ENCODE data around the gene VWA3A.
"Not testable (repeated sequence)": the region's sequence is repeated elsewhere in the genome, so short reads cannot be mapped to it uniquely, and the experiment has no call there.

VWA3A gene, protein sequence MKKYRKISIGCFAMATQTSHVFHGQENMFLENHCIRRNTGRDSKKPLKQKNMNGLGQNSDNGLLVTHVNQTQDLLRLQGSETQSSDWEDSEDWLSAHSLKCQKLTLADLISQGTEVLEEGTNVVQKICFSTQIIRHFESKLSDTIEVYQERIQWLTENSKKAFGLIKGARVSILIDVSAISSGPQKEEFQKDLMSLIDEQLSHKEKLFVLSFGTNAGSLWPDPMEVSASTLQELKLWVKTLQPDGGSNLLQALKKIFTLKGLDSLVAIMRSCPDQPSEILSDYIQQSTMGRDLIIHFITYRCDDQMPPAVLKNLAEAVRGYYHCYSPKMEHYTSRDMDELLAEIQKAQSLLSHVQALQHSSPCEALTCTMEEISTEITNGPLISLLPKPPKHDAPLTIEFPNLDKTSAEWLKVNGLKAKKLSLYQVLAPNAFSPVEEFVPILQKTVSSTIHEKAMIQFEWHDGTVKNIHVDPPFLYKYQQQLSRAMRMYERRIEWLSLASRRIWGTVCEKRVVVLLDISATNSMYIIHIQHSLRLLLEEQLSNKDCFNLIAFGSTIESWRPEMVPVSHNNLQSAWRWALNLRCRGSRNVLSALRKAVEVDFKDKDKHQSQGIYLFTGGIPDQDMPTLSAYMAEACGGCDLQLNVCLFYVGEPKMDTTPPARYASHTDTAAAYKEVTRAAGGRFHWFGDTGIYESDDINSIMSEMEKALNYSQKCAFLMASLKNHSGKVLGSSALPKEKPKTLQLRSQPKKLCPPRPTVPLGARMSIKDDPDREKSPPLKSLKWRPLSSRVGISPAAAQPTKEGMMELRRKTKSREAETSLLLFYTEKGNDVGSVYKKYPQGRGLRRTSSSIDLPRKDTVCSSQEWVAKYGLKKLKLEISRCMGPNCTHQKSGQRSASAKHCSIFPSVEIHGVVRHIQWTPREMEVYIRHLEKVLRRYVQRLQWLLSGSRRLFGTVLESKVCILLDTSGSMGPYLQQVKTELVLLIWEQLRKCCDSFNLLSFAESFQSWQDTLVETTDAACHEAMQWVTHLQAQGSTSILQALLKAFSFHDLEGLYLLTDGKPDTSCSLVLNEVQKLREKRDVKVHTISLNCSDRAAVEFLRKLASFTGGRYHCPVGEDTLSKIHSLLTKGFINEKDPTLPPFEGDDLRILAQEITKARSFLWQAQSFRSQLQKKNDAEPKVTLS

GRCh38 chr16:22092143-22092933 lies at the start of gene VWA3A:
VWA3A (plus strand) TSS chr16:22092541; CDS start chr16:22092638, 97 bp downstream.
- DNase-seq (ENCODE audit: low spot score): no peak

- DNase-seq (ENCODE audit: low spot score): not testable (repeated sequence)
These were observed 48.5 kb upstream of the VWA3A start for GRCh38 chr16:22043882-22044281.

- DNase-seq (ENCODE audit: low spot score): not testable (repeated sequence)
These were observed 46.5 kb upstream of the VWA3A start for GRCh38 chr16:22045888-22046287.

DNA sequence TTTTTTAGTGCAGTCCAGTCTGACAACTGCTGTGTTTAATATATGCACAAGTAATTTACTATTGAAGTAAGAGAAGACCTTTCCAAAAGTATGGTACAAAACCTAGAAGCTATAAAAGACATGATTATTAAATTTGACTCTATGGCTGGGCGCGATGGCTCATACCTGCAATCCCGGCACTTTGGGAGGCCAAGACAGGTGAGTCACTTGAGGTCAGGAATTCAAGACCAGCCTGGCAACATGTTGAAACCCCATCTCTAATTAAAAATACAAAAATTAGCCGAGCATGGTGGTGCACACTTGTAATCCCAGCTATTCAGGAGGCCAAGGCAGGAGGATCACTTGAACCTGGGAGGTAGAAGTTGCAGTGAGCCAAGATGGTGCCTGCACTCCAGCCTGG lies 41.4 kb upstream of the VWA3A start:
- no peak for DNase-seq (ENCODE audit: low spot score)

DNA sequence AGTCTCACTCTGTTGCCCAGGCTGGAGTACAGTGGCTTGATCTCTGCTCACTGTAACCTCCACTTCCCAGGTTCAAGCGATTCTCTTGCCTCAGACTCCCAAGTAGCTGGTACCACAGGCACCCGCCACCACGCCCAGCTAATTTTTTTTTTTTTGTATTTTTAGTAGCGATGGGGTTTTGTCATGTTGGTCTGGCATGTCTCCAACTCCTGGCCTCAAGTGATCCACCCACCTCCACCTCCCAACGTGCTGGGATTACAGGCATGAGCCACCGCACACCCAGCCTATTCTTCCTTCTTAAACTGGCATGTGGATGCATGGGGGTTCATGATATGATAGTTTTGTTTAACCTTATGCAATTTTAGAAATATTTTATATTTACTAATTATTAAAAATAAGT lies 39.4 kb upstream of the VWA3A start:
- DNase-seq (ENCODE audit: low spot score): no peak

GRCh38 chr16:22053921-22054341 lies 38.4 kb upstream of the VWA3A start:
- no peak for DNase-seq (ENCODE audit: low spot score)

- no peak for DNase-seq (ENCODE audit: low spot score)
These were observed 37.3 kb upstream of the VWA3A start for GRCh38 chr16:22054847-22055590.

DNA sequence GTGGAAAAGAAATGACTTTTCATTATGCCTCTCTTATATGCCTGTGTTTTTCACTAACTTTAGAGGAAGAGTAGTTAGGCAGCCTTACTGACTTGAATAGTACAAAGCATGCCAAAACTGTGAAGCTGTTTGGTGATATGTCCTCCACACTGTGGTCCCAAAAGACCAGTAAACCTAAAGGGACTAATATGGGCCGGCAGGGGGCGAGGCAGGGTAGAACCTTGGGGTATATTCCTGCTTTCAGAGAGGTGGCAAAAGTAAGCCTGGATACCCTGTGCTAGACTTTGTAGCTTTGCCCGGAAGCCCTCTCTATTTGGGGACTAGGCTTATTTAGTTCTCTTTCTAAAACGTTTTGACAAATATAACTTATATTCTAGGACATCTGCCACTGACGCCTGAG lies 36.5 kb upstream of the VWA3A start:
- DNase-seq (ENCODE audit: low spot score): no peak

DNA sequence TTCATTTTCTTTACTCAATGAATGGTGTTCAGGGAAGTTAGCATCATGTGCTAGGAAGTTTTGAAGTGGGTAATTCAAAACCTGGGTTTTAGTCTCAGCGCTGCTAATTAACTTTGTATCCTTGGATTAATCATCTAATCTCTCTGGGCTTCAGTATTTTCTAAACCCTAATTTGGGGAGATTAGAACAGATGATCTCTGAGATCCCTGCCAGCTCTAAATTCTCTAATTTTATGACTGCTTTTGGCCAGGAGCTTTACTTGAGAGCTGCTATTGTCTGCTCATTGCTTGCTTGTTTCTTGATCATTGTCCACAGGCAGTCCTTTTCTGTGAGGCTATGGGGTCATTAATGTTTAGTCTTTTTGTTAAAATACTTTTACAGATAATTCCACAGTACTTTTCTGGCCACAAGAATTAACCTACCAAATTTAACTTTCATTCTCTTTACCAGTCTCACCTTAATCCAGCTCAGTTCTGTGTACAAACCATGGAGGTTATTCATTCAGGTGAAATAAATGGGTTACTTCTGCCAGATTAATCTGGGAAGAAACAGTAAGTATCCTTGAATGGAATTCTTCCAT lies 28.4 kb upstream of the VWA3A start:
- DNase-seq (ENCODE audit: low spot score): no peak

- DNase-seq (ENCODE audit: low spot score): no peak
These were observed 27.1 kb upstream of the VWA3A start for GRCh38 chr16:22065252-22065651.

DNA sequence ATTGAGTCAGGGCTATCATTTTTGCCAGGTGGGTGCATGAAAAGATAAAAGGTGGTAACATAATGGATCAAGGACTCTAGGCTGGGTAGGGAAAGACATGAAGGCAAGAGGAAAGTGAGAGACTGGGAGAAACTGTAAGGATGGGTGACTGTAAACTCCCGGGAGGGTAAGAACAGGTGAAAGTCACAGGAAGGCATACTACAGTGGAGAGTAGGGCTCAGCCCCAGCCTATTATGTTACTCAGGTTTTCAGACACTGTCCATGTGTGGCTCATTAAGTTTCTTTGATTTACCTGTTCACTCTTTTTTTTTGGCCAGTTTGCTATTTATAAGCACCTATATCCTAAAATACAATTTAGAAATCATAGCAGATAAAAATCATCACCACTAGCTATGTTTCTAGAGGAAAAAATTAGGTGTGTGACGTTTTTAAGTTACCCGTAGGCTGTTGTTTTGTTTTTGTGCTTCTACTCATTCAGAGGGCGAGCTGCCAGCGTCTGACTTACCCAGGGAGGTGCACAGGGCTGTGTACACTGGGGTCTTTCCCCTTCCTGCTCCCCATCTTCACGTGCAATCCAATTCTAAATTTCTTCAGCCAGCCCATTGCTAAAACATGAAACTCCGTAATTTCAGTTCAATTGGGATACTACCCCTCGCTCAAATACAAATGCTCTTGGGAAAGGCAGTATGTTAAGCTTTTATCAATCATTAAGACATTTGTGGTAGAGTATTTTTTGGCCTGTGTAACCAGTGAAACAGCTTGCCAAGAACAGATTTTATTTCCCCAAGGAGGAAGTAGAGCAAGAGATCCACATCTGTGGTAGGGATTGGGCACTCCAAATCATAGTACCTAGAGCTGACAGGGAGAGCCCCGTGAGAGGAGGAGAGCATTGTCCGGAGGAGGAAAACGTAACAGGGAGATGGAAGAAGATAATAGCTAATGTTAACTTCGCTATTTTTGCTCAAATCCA lies 21.7 kb upstream of the VWA3A start:
- DNase-seq (ENCODE audit: low spot score): no peak

DNA sequence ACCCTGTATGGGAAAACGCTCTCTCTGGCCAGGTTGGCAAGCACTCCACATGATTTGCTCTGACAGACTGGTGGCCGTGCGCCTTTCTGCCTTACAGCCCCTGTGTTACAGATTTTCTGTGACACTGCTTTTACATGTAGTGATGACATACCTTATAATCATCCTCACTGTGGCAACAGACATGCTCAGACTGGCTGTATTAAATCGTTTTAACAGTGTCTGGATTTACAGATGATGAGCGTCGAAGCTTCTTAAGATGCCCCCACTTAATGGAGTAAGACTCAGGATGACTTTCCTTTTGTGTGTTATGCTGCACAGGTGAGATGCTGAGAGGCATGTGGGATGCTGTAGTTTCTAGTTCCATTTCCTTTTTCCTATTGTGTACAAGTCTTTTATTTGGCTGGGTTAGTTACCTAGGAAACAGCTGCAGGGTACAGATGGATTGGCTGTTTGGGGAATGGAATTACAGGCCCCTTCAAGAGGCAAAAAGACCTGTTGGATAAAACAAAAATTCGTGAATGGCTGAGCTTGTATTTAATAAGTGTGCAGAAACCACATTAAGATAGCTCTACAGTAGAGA lies 20.9 kb upstream of the VWA3A start:
- DNase-seq (ENCODE audit: low spot score): no peak

DNA sequence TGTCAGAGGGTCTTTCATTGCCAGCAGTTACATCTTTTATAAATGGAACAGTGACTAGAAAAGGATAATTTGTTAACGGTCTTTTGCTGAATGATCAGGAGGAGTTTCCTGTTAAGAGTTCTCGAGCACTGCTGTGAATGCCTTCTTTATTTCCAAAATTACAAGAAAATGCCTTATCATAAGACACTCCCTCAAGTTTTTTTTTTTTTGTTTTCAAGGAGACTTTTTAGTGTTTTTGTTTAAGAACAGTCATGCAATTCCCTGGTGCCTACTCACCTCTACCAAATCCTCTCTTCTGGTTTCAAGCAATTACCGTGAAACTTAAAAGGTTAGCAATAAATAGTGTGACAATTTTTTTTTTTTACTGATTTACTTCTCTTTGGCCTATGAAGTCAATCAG lies 19.0 kb upstream of the VWA3A start:
- DNase-seq (ENCODE audit: low spot score): no peak

DNA sequence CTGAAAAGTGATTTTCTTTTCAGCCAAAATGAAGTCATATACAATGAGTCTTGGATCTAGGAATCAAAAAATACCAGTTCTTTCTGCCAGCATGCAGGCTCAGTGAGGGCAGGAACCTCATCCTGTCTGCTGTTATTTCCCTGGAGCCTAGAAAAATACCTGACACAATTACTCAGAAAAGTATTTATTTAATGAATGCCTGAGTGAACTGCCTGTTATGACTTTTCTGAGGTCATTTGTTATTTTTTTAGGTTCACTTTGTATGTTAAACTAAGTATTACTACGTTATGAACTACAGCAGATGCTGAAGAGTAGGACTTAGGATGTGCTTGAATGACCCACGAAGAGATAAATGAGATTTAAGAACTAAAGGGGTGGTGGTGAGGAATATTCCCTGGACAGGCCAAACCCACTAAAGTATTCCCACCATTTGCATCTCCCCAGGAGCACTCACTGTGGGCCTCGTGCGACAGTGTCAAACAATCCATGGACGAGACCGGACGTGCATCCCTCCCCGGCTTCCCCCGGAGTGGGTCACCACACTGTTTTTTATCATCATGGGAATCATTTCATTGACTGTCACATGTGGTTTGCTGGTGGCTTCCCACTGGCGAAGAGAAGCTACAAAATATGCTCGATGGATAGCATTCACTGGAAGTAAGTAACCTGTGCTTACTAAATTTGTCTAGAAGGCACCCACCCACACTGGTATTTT lies 17.1 kb upstream of the VWA3A start:
- DNase-seq (ENCODE audit: low spot score): no peak

DNA sequence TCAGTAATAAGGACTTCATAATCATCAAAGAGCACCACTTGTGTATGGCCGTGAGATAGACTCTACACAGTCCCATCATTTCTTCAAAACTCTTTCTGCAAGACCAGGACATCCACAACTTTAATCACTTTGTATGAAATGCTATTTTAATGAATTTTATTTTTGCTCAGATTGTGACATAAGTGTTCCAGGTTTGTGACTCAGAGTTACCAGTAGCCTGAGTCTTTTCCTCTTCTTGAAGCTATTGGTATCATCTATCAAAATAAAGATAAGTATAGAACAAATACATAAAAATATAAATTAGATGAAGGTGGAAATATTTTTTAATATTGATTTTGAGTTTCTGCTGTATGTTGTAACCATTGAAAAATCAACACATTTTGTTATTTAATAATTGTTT lies 16.6 kb upstream of the VWA3A start:
- DNase-seq (ENCODE audit: low spot score): no peak

DNA sequence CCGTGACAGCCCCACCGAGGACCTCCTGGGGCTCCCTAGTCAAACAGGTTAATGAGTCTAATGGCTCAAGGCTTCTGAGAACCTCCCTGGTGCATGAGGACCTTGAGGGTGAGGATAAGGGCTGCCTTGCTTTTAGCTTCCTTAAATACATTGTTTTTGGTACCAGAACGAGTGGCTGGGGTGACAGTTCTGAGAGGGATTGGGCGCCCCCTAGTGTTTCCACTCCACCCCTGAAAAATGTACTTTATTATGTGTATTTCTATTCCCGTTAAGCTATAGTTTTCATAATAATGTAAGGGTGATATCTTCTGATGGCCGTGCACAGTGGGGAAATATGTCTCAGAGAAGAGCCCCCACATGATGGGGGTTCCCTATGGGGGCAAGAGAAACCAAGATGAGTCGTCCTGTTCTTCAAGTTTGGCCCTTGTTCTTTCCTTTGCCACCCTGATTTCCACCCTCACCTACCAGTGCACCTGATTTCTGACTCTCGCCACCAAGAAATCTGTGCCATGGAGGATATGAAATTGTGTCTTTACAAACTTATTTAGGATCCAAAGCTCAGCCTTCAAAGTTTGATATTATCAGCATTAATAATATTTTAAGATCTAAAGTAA lies 14.5 kb upstream of the VWA3A start:
- peak; percentile 63 for DNase-seq (ENCODE audit: low spot score)

DNA sequence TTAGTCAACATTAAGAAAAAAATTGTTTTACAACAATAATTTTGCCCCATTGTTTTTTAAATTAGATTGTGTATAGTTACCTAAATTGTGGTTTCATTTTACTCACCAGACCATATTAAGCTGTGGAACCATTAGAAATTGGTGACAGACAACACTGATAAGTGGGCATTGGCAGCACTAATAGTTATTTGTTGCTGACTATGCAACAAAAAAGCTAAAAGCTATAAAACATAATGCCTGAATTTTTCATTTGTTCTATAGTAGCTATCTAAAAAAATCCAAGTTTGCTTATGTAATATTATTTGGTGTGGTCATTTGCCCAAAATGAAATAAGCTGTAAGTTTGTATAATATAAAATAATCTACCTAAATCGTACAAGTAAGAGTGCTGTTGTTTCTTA lies 13.7 kb upstream of the VWA3A start:
- no peak for DNase-seq (ENCODE audit: low spot score)

DNA sequence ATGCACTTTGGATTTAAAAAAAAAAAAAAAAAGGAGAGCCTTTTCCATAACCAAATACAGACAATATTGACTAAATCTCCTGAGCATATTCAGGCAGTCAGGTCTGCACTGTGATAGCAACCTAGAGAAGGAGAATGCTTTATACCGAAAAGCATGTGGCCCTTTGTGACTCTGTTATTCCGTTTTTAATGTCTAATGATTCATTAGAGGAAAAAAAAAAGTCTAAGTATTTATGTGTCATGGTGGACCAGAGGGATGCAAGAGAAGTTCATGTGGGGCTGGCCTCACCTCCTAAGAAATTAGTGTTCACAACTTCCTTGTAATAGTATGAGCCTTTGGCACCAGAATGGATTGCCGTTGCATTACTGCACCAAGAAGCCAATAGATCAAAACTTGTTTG lies 11.3 kb upstream of the VWA3A start:
- DNase-seq (ENCODE audit: low spot score): no peak

Data from RKO (cell line).